Measurements from ENCODE around the gene RAB11FIP4. TPM values are rescaled to one million over a fixed set of nuclear protein-coding genes. Genes with fewer than 3 reads are reported as not detected.

RAB11FIP4 gene
- total and polyA plus RNA-seq, 9 of the 15 experiments (the other 6 are each of a cell fraction or from before 2014, with no cell fraction given), result 0.62 to 16.6 (median 8.9) TPM

GRCh38 chr17:31418773-31419350 lies 27.4 kb downstream of the RAB11FIP4 start:
- no peak overlapping the region for H3K4me3 ChIP-seq
- no peak overlapping the region for H3K4me2 ChIP-seq (ENCODE audit: insufficient read depth, low read length)
- no peak overlapping the region for H3K9ac ChIP-seq (ENCODE audit: insufficient read depth in 1 of 2, low read depth in 2 of 2, low read length in 2 of 2)
- ChIA-PET POLR2A (no interaction called here), CTCF (ENCODE audit: low intra/inter-chr PET ratio) (no interaction called here)
- no peaks in the 10 kb centered on the region for H4K20me1 ChIP-seq (replicated peaks; ENCODE audit: control insufficient read depth, insufficient read depth, low read length)
- in situ Hi-C loops (cut with MboI), result no loop called here
- TF ChIP-seq IRF1 (CRISPR knock-in tag; IDR thresholded peaks at IDR 0.05; ENCODE audit: borderline replicate concordance), result no peak
- no peak for TF ChIP-seq NFATC3 (IDR thresholded peaks at IDR 0.05)
- TF ChIP-seq ZNF511 (CRISPR knock-in tag; IDR thresholded peaks at IDR 0.05), result no peak
- no peak for TF ChIP-seq FOXM1 (IDR thresholded peaks at IDR 0.05; ENCODE audit: low read depth)
- TF ChIP-seq FOXM1 (CRISPR knock-in tag; IDR thresholded peaks at IDR 0.05; ENCODE audit: low read depth), result no peak
- TF ChIP-seq RFX1 (IDR thresholded peaks at IDR 0.05), result no peak
- ATAC-seq, result no peak
- no peak overlapping the region for H2AFZ ChIP-seq (ENCODE audit: low read depth, low read length)
- no peak for FAIRE-seq
- no peaks in the 10 kb centered on the region for H3K9me1 ChIP-seq (ENCODE audit: control insufficient read depth, insufficient read depth, low read length)
- BruUV-seq (replicated peaks), result no TSS peak
- no peak overlapping the region for H3K27ac ChIP-seq (ENCODE audit: extremely low read depth, low read depth, low read length)
- no peaks in the 10 kb centered on the region for H3K79me2 ChIP-seq (ENCODE audit: control insufficient read depth, insufficient read depth, low read length)
- no peaks in the 10 kb centered on the region; a peak in 1 of 5 replicates for H3K4me1 ChIP-seq (replicated peaks in 1 of 2; ENCODE audit: control insufficient read depth in 2 of 2, insufficient read depth in 2 of 2, low read length in 2 of 2)
- intact Hi-C loops (cut with micrococcal nuclease), result no loop called here
- 2% methylated on average over 6 of the region's 6 CpGs for WGBS (ENCODE audit: insufficient coverage, low coverage, missing lambda C conversion rate)
- peaks cover 20 to 49% of the 10 kb centered on the region in 2 experiments for H3K27me3 ChIP-seq (ENCODE audit: control insufficient read depth in 2 of 2, insufficient read depth in 2 of 2, low read length in 2 of 2)
- H3K9me3 ChIP-seq (replicated peaks; ENCODE audit: control insufficient read depth, insufficient read depth, low read depth, low read length), result peaks cover 6% of the 10 kb centered on the region; the same call in 1 of the 2 replicates
- no peaks in the 10 kb centered on the region for H3K36me3 ChIP-seq (ENCODE audit: control insufficient read depth, insufficient read depth, low read length)
- no peak for DNase-seq (ENCODE audit: extremely low read depth in 1 of 4, low spot score in 3 of 4)

Measured in K562 (cell line).